HEK293 (cell line): ENCODE data around the gene RAD54L.

ENCODE experiments used
- BCL11B ChIP-seq: fragments of 450-650 bp; formaldehyde crosslinking; IDR thresholded peaks from 2 replicates; pipeline ENCODE4 v1.5.1; 2016; ENCODE audit warnings: low read depth, missing biosample characterization, missing genetic modification characterization
- EGR2 ChIP-seq: fragments of 450-650 bp; formaldehyde crosslinking; IDR thresholded peaks from 2 replicates; pipeline ENCODE4 v1.5.1; 2016; ENCODE audit warnings: low read depth, missing biosample characterization, missing genetic modification characterization
- KLF1 ChIP-seq: fragments of 450-650 bp; formaldehyde crosslinking; IDR thresholded peaks from 2 replicates; pipeline ENCODE4 v1.5.1; 2016; ENCODE audit warnings: missing biosample characterization, missing genetic modification characterization
- KLF7 ChIP-seq: fragments of 450-650 bp; formaldehyde crosslinking; IDR thresholded peaks from 2 replicates; pipeline ENCODE4 v1.5.1; 2016; ENCODE audit warnings: missing biosample characterization, missing genetic modification characterization, borderline replicate concordance
- KLF8 ChIP-seq: fragments of 450-650 bp; formaldehyde crosslinking; IDR thresholded peaks from 2 replicates; pipeline ENCODE4 v1.5.1; 2016; ENCODE audit warnings: missing biosample characterization, missing genetic modification characterization
- KLF9 ChIP-seq: fragments of 450-650 bp; formaldehyde crosslinking; IDR thresholded peaks from 2 replicates; pipeline ENCODE4 v1.5.1; 2016; ENCODE audit warnings: missing biosample characterization, missing genetic modification characterization, low read depth
- SP2 ChIP-seq: fragments of 450-650 bp; formaldehyde crosslinking; IDR thresholded peaks from 2 replicates; pipeline ENCODE4 v1.5.1; 2016; ENCODE audit warnings: missing biosample characterization, missing genetic modification characterization
- ZBTB17 ChIP-seq: fragments of 450-650 bp; formaldehyde crosslinking; IDR thresholded peaks from 2 replicates; pipeline ENCODE4 v1.5.1; 2016; ENCODE audit warnings: missing biosample characterization, missing genetic modification characterization
- ZNF10 ChIP-seq: fragments of 450-650 bp; formaldehyde crosslinking; IDR thresholded peaks from 2 replicates; pipeline ENCODE4 v1.5.1; 2017; ENCODE audit warnings: missing biosample characterization, missing genetic modification characterization
- ZNF112 ChIP-seq: fragments of 450-650 bp; formaldehyde crosslinking; IDR thresholded peaks from 2 replicates; pipeline ENCODE4 v1.5.0; 2017; ENCODE audit warnings: missing biosample characterization, missing genetic modification characterization
- ZNF114 ChIP-seq: fragments of 450-650 bp; formaldehyde crosslinking; IDR thresholded peaks from 2 replicates; pipeline ENCODE4 v1.5.0; 2017; ENCODE audit warnings: missing biosample characterization, missing genetic modification characterization
- ZNF121 ChIP-seq: fragments of 450-650 bp; formaldehyde crosslinking; IDR thresholded peaks from 2 replicates; pipeline ENCODE4 v1.5.1; 2016; ENCODE audit warnings: missing biosample characterization, missing genetic modification characterization
- ZNF133 ChIP-seq: fragments of 450-650 bp; formaldehyde crosslinking; IDR thresholded peaks from 2 replicates; pipeline ENCODE4 v1.5.1; 2016; ENCODE audit warnings: missing biosample characterization, missing genetic modification characterization
- ZNF138 ChIP-seq: fragments of 450-650 bp; formaldehyde crosslinking; IDR thresholded peaks from 2 replicates; pipeline ENCODE4 v1.5.1; 2016; ENCODE audit warnings: missing biosample characterization, missing genetic modification characterization, borderline replicate concordance
- ZNF175 ChIP-seq: fragments of 450-650 bp; formaldehyde crosslinking; IDR thresholded peaks from 2 replicates; pipeline ENCODE4 v1.5.1; 2016; ENCODE audit warnings: missing biosample characterization, missing genetic modification characterization
- ZNF19 ChIP-seq: fragments of 450-650 bp; formaldehyde crosslinking; IDR thresholded peaks from 2 replicates; pipeline ENCODE4; 2016; ENCODE audit warnings: missing biosample characterization, missing genetic modification characterization, low read depth
- ZNF211 ChIP-seq: fragments of 450-650 bp; formaldehyde crosslinking; IDR thresholded peaks from 2 replicates; pipeline ENCODE4 v1.5.1; 2016; ENCODE audit warnings: low read depth, missing biosample characterization, missing genetic modification characterization
- ZNF239 ChIP-seq: fragments of 450-650 bp; formaldehyde crosslinking; IDR thresholded peaks from 2 replicates; pipeline ENCODE4 v1.5.1; 2016; ENCODE audit warnings: missing biosample characterization, missing genetic modification characterization
- ZNF335 ChIP-seq: fragments of 450-650 bp; formaldehyde crosslinking; conservative IDR thresholded peaks from 2 replicates; pipeline ENCODE4 v1.5.1; 2016; ENCODE audit warnings: missing biosample characterization, missing genetic modification characterization
- ZNF341 ChIP-seq: fragments of 450-650 bp; formaldehyde crosslinking; IDR thresholded peaks from 2 replicates; pipeline ENCODE4; 2016; ENCODE audit warnings: low read depth, missing biosample characterization, missing genetic modification characterization
- ZNF404 ChIP-seq: fragments of 450-650 bp; formaldehyde crosslinking; IDR thresholded peaks from 2 replicates; pipeline ENCODE4 v1.5.1; 2017; ENCODE audit warnings: missing biosample characterization, missing genetic modification characterization
- ZNF426 ChIP-seq: fragments of 450-650 bp; formaldehyde crosslinking; IDR thresholded peaks from 2 replicates; pipeline ENCODE4 v1.5.1; 2017; ENCODE audit warnings: missing biosample characterization, missing genetic modification characterization, mild to moderate bottlenecking, inconsistent platforms, moderate library complexity
- ZNF560 ChIP-seq: fragments of 450-650 bp; formaldehyde crosslinking; IDR thresholded peaks from 2 replicates; pipeline ENCODE4 v1.5.1; 2017; ENCODE audit warnings: missing biosample characterization, missing genetic modification characterization, borderline replicate concordance
- ZNF658 ChIP-seq: fragments of 450-650 bp; formaldehyde crosslinking; IDR thresholded peaks from 2 replicates; pipeline ENCODE4; 2016; ENCODE audit warnings: missing biosample characterization, missing genetic modification characterization
- ZNF701 ChIP-seq: fragments of 450-650 bp; formaldehyde crosslinking; IDR thresholded peaks from 2 replicates; pipeline ENCODE4 v1.5.1; 2016; ENCODE audit warnings: missing biosample characterization, missing genetic modification characterization
- ZNF843 ChIP-seq: fragments of 450-650 bp; formaldehyde crosslinking; IDR thresholded peaks from 2 replicates; pipeline ENCODE4 v1.5.1; 2016; ENCODE audit warnings: missing biosample characterization, missing genetic modification characterization
- ZSCAN16 ChIP-seq: fragments of 450-650 bp; formaldehyde crosslinking; IDR thresholded peaks from 2 replicates; pipeline ENCODE4 v1.5.1; 2016; ENCODE audit warnings: missing biosample characterization, missing genetic modification characterization
- TF ChIP-seq, protein P1 (sequence below): fragments of 450-650 bp; formaldehyde crosslinking; IDR thresholded peaks from 2 replicates; pipeline ENCODE4 v1.5.0; 2017; ENCODE audit warnings: missing biosample characterization, missing genetic modification characterization, borderline replicate concordance
- TF ChIP-seq, protein P2 (sequence below): IDR thresholded peaks from 2 replicates; pipeline ENCODE4 v1.6.1; 2011; ENCODE audit warnings: mild to moderate bottlenecking, low read depth, low read length, borderline replicate concordance
- TF ChIP-seq, protein P3 (sequence below): fragments of 450-650 bp; formaldehyde crosslinking; IDR thresholded peaks from 2 replicates; pipeline ENCODE4 v1.5.1; 2016; ENCODE audit warnings: missing biosample characterization, missing genetic modification characterization

The RAD54L gene

DNA sequence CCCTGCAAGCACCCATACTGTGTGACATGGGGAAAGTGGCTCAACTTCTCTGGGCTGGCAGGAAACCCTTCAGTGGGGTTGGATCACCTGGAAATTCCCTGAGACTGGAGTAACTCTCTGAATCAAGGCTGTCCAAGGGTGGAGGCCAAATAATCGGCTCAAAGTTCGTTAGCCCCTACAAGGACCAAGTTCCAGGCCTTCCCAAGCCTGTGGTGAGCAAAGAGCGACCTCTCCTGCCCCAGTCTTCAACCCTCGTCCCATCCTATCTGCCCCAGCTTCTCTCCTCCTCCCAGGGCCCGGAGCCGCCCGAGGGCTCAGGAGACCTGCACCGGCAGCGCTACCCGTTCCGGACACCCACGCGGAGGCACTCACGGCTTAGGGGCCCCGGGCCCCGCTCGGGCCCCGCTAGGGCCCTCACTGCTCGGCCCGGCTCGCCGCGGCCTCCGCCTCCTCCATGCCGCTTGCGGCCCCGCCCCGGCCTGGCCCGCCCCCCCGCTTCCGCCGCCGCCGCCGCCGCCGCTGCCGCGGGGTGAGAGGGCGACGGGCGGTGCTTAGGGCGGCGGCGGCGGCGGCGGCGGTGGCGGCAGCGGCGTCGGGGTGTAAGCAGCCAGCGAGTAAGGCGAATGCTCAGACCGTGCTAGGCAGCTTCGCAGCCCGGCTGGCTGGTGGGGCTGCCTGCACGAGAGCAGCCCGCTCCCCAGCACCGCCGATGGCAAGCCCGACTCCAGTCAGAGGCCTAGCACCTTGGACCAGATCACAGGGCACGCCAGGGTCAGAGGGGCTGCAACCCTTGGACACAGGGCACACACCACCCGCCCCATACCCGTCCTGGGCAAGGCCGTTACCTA is 49.4 kb upstream of the RAD54L start, which contains the start of gene POMGNT1 (continued):
- no peak for TF ChIP-seq ZNF133 (tag by site-specific recombination)
- TF ChIP-seq KLF1 (tag by site-specific recombination), result peak; percentile 25; the same call in 1 of the 2 replicates
- TF ChIP-seq ZSCAN16 (tag by site-specific recombination), result peak; percentile 25; the same call in 1 of the 2 replicates
- no peak for TF ChIP-seq ZNF658 (tag by site-specific recombination)
- TF ChIP-seq ZNF112 (tag by site-specific recombination), result no peak
- TF ChIP-seq ZNF239 (tag by site-specific recombination), result no peak
- TF ChIP-seq, protein P1, sequence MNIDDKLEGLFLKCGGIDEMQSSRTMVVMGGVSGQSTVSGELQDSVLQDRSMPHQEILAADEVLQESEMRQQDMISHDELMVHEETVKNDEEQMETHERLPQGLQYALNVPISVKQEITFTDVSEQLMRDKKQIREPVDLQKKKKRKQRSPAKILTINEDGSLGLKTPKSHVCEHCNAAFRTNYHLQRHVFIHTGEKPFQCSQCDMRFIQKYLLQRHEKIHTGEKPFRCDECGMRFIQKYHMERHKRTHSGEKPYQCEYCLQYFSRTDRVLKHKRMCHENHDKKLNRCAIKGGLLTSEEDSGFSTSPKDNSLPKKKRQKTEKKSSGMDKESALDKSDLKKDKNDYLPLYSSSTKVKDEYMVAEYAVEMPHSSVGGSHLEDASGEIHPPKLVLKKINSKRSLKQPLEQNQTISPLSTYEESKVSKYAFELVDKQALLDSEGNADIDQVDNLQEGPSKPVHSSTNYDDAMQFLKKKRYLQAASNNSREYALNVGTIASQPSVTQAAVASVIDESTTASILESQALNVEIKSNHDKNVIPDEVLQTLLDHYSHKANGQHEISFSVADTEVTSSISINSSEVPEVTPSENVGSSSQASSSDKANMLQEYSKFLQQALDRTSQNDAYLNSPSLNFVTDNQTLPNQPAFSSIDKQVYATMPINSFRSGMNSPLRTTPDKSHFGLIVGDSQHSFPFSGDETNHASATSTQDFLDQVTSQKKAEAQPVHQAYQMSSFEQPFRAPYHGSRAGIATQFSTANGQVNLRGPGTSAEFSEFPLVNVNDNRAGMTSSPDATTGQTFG (tag by site-specific recombination), result no peak
- no peak for TF ChIP-seq ZNF175 (tag by site-specific recombination)
- TF ChIP-seq ZBTB17 (tag by site-specific recombination), result peak; percentile 14; the same call in 1 of the 2 replicates
- peak; percentile 27; the same call in 1 of the 2 replicates for TF ChIP-seq BCL11B (tag by site-specific recombination)
- TF ChIP-seq ZNF121 (tag by site-specific recombination), result 0 out of 2 replicates have a peak, but pooled peaks have one; percentile 17
- peak; percentile 15; the same call in 1 of the 2 replicates for TF ChIP-seq EGR2
- TF ChIP-seq ZNF114 (tag by site-specific recombination), result no peak
- TF ChIP-seq ZNF138 (tag by site-specific recombination), result no peak
- TF ChIP-seq ZNF404 (tag by site-specific recombination), result no peak
- TF ChIP-seq ZNF426, result no peak
- TF ChIP-seq KLF9, result peak; percentile 35; the same call in 1 of the 2 replicates
- TF ChIP-seq KLF7 (tag by site-specific recombination), result no peak
- TF ChIP-seq ZNF701 (tag by site-specific recombination), result no peak
- TF ChIP-seq, protein P2, sequence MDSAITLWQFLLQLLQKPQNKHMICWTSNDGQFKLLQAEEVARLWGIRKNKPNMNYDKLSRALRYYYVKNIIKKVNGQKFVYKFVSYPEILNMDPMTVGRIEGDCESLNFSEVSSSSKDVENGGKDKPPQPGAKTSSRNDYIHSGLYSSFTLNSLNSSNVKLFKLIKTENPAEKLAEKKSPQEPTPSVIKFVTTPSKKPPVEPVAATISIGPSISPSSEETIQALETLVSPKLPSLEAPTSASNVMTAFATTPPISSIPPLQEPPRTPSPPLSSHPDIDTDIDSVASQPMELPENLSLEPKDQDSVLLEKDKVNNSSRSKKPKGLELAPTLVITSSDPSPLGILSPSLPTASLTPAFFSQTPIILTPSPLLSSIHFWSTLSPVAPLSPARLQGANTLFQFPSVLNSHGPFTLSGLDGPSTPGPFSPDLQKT, result peak; percentile 24; the same call in 1 of the 2 replicates
- 0 out of 2 replicates have a peak, but pooled peaks have one; percentile 12 for TF ChIP-seq KLF8 (tag by site-specific recombination)
- TF ChIP-seq SP2 (tag by site-specific recombination), result peak; percentile 24; the same call in 1 of the 2 replicates
- TF ChIP-seq, protein P3, sequence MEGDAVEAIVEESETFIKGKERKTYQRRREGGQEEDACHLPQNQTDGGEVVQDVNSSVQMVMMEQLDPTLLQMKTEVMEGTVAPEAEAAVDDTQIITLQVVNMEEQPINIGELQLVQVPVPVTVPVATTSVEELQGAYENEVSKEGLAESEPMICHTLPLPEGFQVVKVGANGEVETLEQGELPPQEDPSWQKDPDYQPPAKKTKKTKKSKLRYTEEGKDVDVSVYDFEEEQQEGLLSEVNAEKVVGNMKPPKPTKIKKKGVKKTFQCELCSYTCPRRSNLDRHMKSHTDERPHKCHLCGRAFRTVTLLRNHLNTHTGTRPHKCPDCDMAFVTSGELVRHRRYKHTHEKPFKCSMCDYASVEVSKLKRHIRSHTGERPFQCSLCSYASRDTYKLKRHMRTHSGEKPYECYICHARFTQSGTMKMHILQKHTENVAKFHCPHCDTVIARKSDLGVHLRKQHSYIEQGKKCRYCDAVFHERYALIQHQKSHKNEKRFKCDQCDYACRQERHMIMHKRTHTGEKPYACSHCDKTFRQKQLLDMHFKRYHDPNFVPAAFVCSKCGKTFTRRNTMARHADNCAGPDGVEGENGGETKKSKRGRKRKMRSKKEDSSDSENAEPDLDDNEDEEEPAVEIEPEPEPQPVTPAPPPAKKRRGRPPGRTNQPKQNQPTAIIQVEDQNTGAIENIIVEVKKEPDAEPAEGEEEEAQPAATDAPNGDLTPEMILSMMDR (tag by site-specific recombination), result peak; percentile 69
- peak; percentile 79 for TF ChIP-seq ZNF335 (tag by site-specific recombination)
- 0 out of 2 replicates have a peak, but pooled peaks have one; percentile 26 for TF ChIP-seq ZNF560 (tag by site-specific recombination)
- no peak for TF ChIP-seq ZNF211 (tag by site-specific recombination)
- TF ChIP-seq ZNF843, result peak; percentile 33; the same call in 1 of the 2 replicates
- no peak for TF ChIP-seq ZNF19 (tag by site-specific recombination)
- TF ChIP-seq ZNF10, result 0 out of 2 replicates have a peak, but pooled peaks have one; percentile 6
- TF ChIP-seq ZNF341 (tag by site-specific recombination), result no peak
